Mesodermal cell (in vitro differentiated cells): ENCODE data around the gene PRR35.

ENCODE experiments used
- H3K27ac ChIP-seq: 2 replicates; pipeline ENCODE4 v1.7.0; 2013; ENCODE audit warnings: mild to moderate bottlenecking, low read depth, low read length, moderate library complexity; ENCODE audit not compliant: severe bottlenecking
- H3K36me3 ChIP-seq: 2 replicates; pipeline ENCODE4 v1.7.1; 2013; ENCODE audit warnings: mild to moderate bottlenecking, low read length, moderate library complexity; ENCODE audit not compliant: control insufficient read depth, insufficient read depth
- H3K4me1 ChIP-seq: one replicate; pipeline ENCODE4 v1.7.1; 2013; ENCODE audit warnings: mild to moderate bottlenecking, low read length; ENCODE audit not compliant: insufficient read depth, control insufficient read depth, poor library complexity, severe bottlenecking
- H3K4me3 ChIP-seq: 2 replicates; pipeline ENCODE4 v1.7.0; 2013; ENCODE audit warnings: low read length, control low read depth, mild to moderate bottlenecking; ENCODE audit not compliant: insufficient read depth, poor library complexity, severe bottlenecking; ENCODE audit errors: extremely low read depth
- H3K9me3 ChIP-seq: 2 replicates; pipeline ENCODE4 v1.7.1; 2013; ENCODE audit warnings: mild to moderate bottlenecking, low read length, moderate library complexity; ENCODE audit not compliant: control insufficient read depth
- WGBS, 2 experiments: methylation state at CpG; one replicate each; pipeline ENCODE4 v1.1.5; 2013; ENCODE audit warnings: missing lambda C conversion rate in 2 of 2; ENCODE audit not compliant: insufficient coverage in 2 of 2; 5-methylcytosine and 5-hydroxymethylcytosine counted together

Gene PRR35

GRCh38 chr16:577796-578195 is 17.6 kb downstream of the PRR35 start:
- H3K27ac ChIP-seq = no peak overlapping the region
- no peaks in the 10 kb centered on the region for H3K4me1 ChIP-seq
- H3K36me3 ChIP-seq = peaks cover 40% of the 10 kb centered on the region
- no peak overlapping the region for H3K4me3 ChIP-seq
- 94 to 96% methylated on average over 8 to 9 of the region's 13 CpGs for WGBS, 2 experiments
- no peaks in the 10 kb centered on the region for H3K9me3 ChIP-seq

- WGBS, 2 experiments = 91 to 95% methylated on average over 21 to 22 of the region's 24 CpGs
- no peak overlapping the region for H3K4me3 ChIP-seq
- H3K9me3 ChIP-seq = no peaks in the 10 kb centered on the region
- peaks cover 37% of the 10 kb centered on the region for H3K36me3 ChIP-seq
- no peak overlapping the region for H3K27ac ChIP-seq
- H3K4me1 ChIP-seq = no peaks in the 10 kb centered on the region
Measured at GRCh38 chr16:578232-578869, 18.2 kb downstream of the PRR35 start.

- no peaks in the 10 kb centered on the region for H3K4me1 ChIP-seq
- H3K9me3 ChIP-seq = no peaks in the 10 kb centered on the region
- 34 to 39% methylated on average over 19 to 24 of the region's 34 CpGs for WGBS, 2 experiments
- H3K4me3 ChIP-seq = no peak overlapping the region
- H3K27ac ChIP-seq = no peak overlapping the region
- H3K36me3 ChIP-seq = peaks cover 31% of the 10 kb centered on the region
Measured at GRCh38 chr16:578870-579405, 18.7 kb downstream of the PRR35 start.

- H3K27ac ChIP-seq = no peak overlapping the region
- 95 to 96% methylated on average over 26 to 27 of the region's 27 CpGs for WGBS, 2 experiments
- H3K4me1 ChIP-seq = no peaks in the 10 kb centered on the region
- H3K36me3 ChIP-seq = peaks cover 19% of the 10 kb centered on the region
- no peaks in the 10 kb centered on the region for H3K9me3 ChIP-seq
- no peak overlapping the region for H3K4me3 ChIP-seq
Measured at GRCh38 chr16:580141-580945, 20.1 kb downstream of the PRR35 start.

GRCh38 chr16:580946-581498 is 20.8 kb downstream of the PRR35 start:
- Histone ChIP-seq H3K36me3 (peaks cover 12% of the 10 kb centered on the region), H3K4me3 (no peak overlapping the region), H3K4me1 (no peaks in the 10 kb centered on the region), H3K27ac (no peak overlapping the region), H3K9me3 (no peaks in the 10 kb centered on the region)
- WGBS, 2 experiments = 97 to 98% methylated on average over 16 to 17 of the region's 19 CpGs

- peaks cover 7% of the 10 kb centered on the region for H3K36me3 ChIP-seq
- 95 to 96% methylated on average over 2 to 12 of the region's 18 CpGs for WGBS, 2 experiments
- H3K27ac ChIP-seq = no peak overlapping the region
- no peak overlapping the region for H3K4me3 ChIP-seq
- H3K9me3 ChIP-seq = no peaks in the 10 kb centered on the region
- H3K4me1 ChIP-seq = no peaks in the 10 kb centered on the region
Measured at GRCh38 chr16:582218-582613, 22.0 kb downstream of the PRR35 start.

GRCh38 chr16:582614-583331 is 22.6 kb downstream of the PRR35 start:
- Histone ChIP-seq H3K27ac (no peak overlapping the region), H3K4me3 (no peak overlapping the region), H3K9me3 (no peaks in the 10 kb centered on the region), H3K36me3 (peaks cover 7% of the 10 kb centered on the region), H3K4me1 (peaks cover 2% of the 10 kb centered on the region)
- WGBS, 2 experiments = 86 to 90% methylated on average over 14 to 21 of the region's 21 CpGs

GRCh38 chr16:583470-583814 is 23.2 kb downstream of the PRR35 start:
- peaks cover 8% of the 10 kb centered on the region for H3K4me1 ChIP-seq
- no peak overlapping the region for H3K4me3 ChIP-seq
- 32 to 33% methylated on average over 15 to 16 of the region's 16 CpGs for WGBS, 2 experiments
- H3K36me3 ChIP-seq = peaks cover 7% of the 10 kb centered on the region
- H3K9me3 ChIP-seq = no peaks in the 10 kb centered on the region
- no peak overlapping the region for H3K27ac ChIP-seq

GRCh38 chr16:583815-584591 is 23.8 kb downstream of the PRR35 start:
- Histone ChIP-seq H3K4me3 (no peak overlapping the region), H3K36me3 (peaks cover 7% of the 10 kb centered on the region), H3K9me3 (no peaks in the 10 kb centered on the region), H3K4me1 (peaks cover 8% of the 10 kb centered on the region), H3K27ac (no peak overlapping the region)
- 67 to 69% methylated on average over 22 to 27 of the region's 38 CpGs for WGBS, 2 experiments

- Histone ChIP-seq H3K4me1 (peaks cover 8% of the 10 kb centered on the region), H3K9me3 (no peaks in the 10 kb centered on the region), H3K4me3 (no peak overlapping the region), H3K36me3 (peaks cover 3% of the 10 kb centered on the region), H3K27ac (no peak overlapping the region)
- WGBS, 2 experiments = 48 to 49% methylated on average over 9 to 10 of the region's 10 CpGs
Measured at GRCh38 chr16:585351-585750, 25.2 kb downstream of the PRR35 start.
